ENCODE results near the gene FOXO3B.
"Not testable (repeated sequence)": the region's sequence is repeated elsewhere in the genome, so short reads cannot be mapped to it uniquely, and the experiment has no call there.

FOXO3B gene

GRCh38 chr17:18650094-18650493, 32.0 kb downstream of the FOXO3B start:
- DNase-seq (ENCODE audit: low spot score), result not testable (repeated sequence)

- DNase-seq (ENCODE audit: low spot score), result not testable (repeated sequence)
These were observed 37.8 kb downstream of the FOXO3B start, which contains the start of gene TBC1D28 for GRCh38 chr17:18644291-18644690. Gene TBC1D28 (minus strand): TSS chr17:18644391. CDS start chr17:18641352, 3,039 bp downstream.

GRCh38 chr17:18643124-18643523, 39.0 kb downstream of the FOXO3B start:
- DNase-seq (ENCODE audit: low spot score), result not testable (repeated sequence)

- DNase-seq (ENCODE audit: low spot score), result not testable (repeated sequence)
These were observed 43.8 kb downstream of the FOXO3B start for GRCh38 chr17:18638357-18638756.

GRCh38 chr17:18636237-18636636, 45.9 kb downstream of the FOXO3B start:
- DNase-seq (ENCODE audit: low spot score), result not testable (repeated sequence)

GRCh38 chr17:18635773-18636172, 46.3 kb downstream of the FOXO3B start:
- DNase-seq (ENCODE audit: low spot score), result not testable (repeated sequence)

- not testable (repeated sequence) for DNase-seq (ENCODE audit: low spot score)
These were observed 47.4 kb downstream of the FOXO3B start for GRCh38 chr17:18634550-18635263.

Measured in AG08396 (cell line).